GM12878 (cell line): ENCODE measurements around the gene BORCS6. TPM values are rescaled to one million over a fixed set of nuclear protein-coding genes. Genes with fewer than 3 reads are reported as not detected.

Experiments used
- BCL3 ChIP-seq: IDR thresholded peaks from 2 replicates; pipeline ENCODE4 v1.6.1; 2011; ENCODE audit warnings: borderline replicate concordance, low read depth, mild to moderate bottlenecking, moderate library complexity, low read length; ENCODE audit not compliant: insufficient read depth, poor library complexity, severe bottlenecking
- BHLHE40 ChIP-seq, 2 experiments: fragments of 450-650 bp in 1 of 2; IDR thresholded peaks; 2 replicates each; pipeline ENCODE4 v1.6.1; 2011 to 2017; ENCODE audit warnings: low read depth in 2 of 2, borderline replicate concordance in 1 of 2, improper control_type of control experiment in 1 of 2, low read length in 1 of 2, mild to moderate bottlenecking in 1 of 2
- CHD2 ChIP-seq: IDR thresholded peaks from 2 replicates; pipeline ENCODE4 v1.6.1; 2011; ENCODE audit warnings: low read depth, low read length, improper control_type of control experiment, borderline replicate concordance
- MLLT1 ChIP-seq: fragments of 450-650 bp; IDR thresholded peaks from 2 replicates; pipeline ENCODE4 v1.6.1; 2016; ENCODE audit warnings: mild to moderate bottlenecking
- POLR2AphosphoS5 ChIP-seq: IDR thresholded peaks from 2 replicates; pipeline ENCODE4 v1.6.1; 2011; ENCODE audit warnings: mild to moderate bottlenecking, low read length, inconsistent platforms
- RB1 ChIP-seq: fragments of 450-650 bp; formaldehyde crosslinking; IDR thresholded peaks from 2 replicates; pipeline ENCODE4 v1.6.1; 2017; ENCODE audit warnings: mild to moderate bottlenecking, borderline replicate concordance
- RBBP5 ChIP-seq: fragments of 200-600 bp; sonication (generic); conservative IDR thresholded peaks from 2 replicates; pipeline ENCODE4 v1.6.1; 2016
- SREBF1 ChIP-seq: IDR thresholded peaks from 2 replicates; pipeline ENCODE4 v1.6.1; 2012; ENCODE audit warnings: mild to moderate bottlenecking, low read length
- ZNF592 ChIP-seq: fragments of 450-650 bp; IDR thresholded peaks from 2 replicates; pipeline ENCODE4 v1.6.1; 2017; ENCODE audit warnings: mild to moderate bottlenecking, moderate library complexity
- polyA plus RNA-seq, 11 experiments: library from polyadenylated mRNA; depleted of rRNA in 4 of 11; unstranded in 6 of 11; stranded (reverse) in 5 of 11; fragments of >200 nt; fragmentation: Nextera tagmentation in 4 of 11; fragmentation: Illumina TruSeq in 1 of 11; extraction: Ambion mirVana in 4 of 11; extraction: Trizol in 1 of 11; gene quantifications; 1 replicate in 1 of 11; 2 replicates in 10 of 11; pipeline versions ENCODE4 v1.2.1 to v1.2.3, GENCODE V29; 2011 to 2016; ENCODE audit warnings: inconsistent platforms in 2 of 11, missing spikeins in 2 of 11, low read depth in 1 of 11
- total RNA-seq, 4 experiments: library from RNA; depleted of rRNA in 3 of 4; stranded (reverse); fragments of >200 nt in 3 of 4; fragmentation: Illumina TruSeq in 1 of 4; extraction: Trizol in 1 of 4; gene quantifications; 2 replicates each; pipeline versions ENCODE4 v1.2.1 to v1.2.3, GENCODE V29; 2013 to 2021

Gene BORCS6
- total and polyA plus RNA-seq, 10 of the 15 experiments (the other 5 are each of a cell fraction or from before 2014, with no cell fraction given), result 0.37 to 14.1 (median 6.7) TPM

- no peak for TF ChIP-seq RBBP5
- TF ChIP-seq POLR2AphosphoS5, result peak; percentile 91
- peak; percentile 39; the same call in 1 of the 2 replicates for TF ChIP-seq RB1
- no peak for TF ChIP-seq ZNF592
- TF ChIP-seq MLLT1, result peak; percentile 75
- 0 out of 2 replicates have a peak, but pooled peaks have one; percentile 13 for TF ChIP-seq CHD2
- no peak for TF ChIP-seq SREBF1
- TF ChIP-seq BCL3, result no peak
- TF ChIP-seq BHLHE40 (IDR thresholded peaks at IDR 0.05; ENCODE audit: borderline replicate concordance in 1 of 2, low read depth in 2 of 2, low read length in 1 of 2), result peak in 1 of 2 experiments; percentile 95; a peak in 2 of 4 replicates
Measured at GRCh38 chr17:8192070-8192815, 2.3 kb upstream of the BORCS6 start (continued).
